HG03139 (cell line): Measurements from ENCODE around the gene TARS2.

ENCODE experiments used
- ATAC-seq: cut with Tn5 transposase; IDR thresholded peaks from one replicate; pipeline ENCODE4 v1.9.1; 2021; ENCODE audit not compliant: unreplicated experiment

TARS2 gene

DNA sequence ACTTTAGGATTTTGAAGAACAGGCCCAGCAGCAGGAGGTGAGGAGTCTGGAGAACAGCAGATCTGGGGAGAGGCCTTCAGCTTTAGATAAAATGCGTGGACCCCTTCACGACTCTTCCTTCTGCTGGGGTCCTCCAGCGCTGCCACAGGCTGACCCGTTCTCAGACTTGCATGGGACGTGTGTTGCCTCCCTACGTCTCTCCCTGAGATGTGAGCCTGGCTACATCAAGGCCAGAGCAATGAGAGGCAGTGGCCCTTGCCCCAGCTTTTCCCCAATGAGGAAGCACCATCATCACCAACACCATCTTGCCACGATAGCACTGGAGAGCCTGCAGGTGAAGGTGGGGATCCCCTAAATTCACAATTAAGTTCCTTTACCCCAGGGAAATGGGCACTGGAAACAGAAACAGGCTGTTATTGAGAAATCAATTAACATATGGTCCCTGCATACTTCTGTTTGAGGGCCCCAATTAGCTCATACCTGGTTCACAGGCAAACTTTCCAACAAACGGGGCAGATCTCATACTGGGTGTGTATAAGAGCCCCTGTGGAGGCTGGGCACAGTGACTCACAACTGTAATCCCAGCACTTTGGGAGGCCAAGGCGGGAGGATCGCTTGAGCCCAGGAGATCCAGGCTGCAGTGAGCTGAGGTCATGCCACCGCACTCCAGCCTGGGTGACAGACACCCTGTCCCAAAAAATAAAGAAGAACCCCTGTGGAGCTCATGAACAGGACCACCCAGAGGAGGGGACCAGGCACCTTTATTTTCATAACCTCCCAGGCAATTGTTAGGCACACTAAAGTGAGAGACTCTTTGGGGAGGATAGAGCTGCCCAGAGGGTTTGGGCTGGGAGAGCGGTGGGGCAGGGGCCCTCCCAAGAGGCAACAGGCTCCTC is 49.9 kb downstream of the TARS2 start:
- ATAC-seq, result no peak

DNA sequence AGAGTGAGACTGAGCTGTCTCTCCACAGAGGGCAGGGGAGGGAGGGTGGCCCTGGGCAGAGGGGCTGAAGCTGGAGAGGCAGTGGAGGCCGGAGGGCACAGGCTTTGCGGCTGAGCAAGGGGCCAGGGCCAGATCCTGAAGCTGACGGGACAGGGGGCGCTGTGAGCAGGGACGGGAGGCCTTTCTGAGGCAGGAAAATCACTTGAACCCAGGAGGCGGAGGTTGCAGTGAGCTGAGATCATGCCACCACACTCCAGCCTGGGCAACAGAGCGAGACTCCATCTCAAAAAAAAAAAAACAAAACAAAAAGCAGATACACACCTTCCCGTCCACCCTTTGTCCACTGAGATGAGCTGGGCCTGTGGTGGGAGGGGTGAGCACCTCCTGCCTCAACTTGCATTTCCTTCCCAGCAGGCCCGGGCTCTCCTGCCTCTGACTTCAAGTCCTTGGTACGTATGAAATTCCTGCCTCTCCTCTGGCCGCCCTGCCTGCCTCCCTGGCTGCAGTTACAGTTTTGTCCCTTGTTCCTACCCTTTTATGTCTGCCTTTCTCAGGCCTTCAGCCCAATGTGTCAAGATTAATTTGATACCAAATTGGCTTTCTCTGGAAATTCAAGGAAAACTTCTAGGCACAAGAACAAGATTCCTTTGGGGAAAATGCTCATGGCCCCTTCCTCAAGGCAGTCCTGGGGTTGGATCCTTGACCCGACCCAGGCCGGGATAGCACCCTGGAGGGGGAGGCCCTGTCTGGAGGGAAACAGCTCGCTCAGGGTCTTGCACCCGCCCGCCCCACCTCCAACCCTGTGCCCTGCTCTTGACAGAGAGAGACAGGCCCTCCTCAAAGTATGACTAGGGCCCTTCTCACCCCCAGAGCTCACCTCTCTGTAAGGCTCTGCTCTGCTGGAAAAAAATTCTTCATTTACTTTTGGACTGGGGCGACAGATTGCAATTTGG is 50.8 kb downstream of the TARS2 start:
- ATAC-seq, result no peak

DNA sequence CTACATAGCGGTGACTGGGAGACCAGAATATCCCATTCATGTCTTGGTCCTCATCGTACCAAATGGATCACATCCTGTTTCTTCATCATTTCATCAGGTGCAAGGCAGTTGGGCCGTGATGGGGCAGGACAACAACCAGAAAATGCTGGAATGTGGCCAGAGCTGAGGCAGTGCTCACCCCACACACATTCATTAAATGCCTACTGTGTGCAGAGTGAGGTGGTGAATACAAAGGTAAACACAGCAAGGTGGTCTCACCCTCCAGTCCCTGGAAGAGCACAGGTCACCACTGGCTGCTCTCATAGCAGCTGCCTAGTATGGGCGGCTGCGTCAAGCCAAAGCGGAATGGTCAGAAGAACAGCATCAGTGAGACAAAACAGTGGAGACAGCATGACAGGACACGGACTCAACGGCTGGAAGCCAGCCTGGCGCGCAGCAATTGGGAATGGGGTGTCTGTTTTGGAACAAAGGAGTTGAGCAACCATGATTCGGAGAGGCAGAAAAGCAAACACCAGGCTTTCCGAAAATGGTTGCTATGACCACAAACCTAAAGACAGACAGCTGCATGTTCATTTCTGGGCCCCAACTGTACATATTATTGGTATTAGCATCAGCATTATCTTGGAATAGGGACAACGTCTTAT is 56.4 kb downstream of the TARS2 start:
- ATAC-seq, result no peak

DNA sequence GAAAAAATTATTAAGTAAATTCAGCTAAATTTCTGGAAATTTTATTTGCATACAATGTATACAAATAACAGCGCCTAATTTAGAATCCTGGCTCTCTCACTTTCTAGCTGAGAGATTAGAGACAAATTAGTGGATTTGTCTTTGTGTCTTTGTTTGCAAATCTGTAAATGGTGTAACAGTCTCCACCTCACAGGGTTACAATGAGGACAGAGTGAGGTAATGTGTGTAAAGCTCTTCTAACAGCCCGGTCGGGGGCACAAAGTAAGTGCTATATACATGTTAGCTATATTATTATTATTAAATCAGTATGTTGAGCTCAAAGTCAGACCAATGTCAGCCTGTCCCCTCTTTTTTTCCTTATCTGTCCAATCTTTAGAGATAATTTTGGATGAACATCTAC is 57.0 kb downstream of the TARS2 start:
- no peak for ATAC-seq

DNA sequence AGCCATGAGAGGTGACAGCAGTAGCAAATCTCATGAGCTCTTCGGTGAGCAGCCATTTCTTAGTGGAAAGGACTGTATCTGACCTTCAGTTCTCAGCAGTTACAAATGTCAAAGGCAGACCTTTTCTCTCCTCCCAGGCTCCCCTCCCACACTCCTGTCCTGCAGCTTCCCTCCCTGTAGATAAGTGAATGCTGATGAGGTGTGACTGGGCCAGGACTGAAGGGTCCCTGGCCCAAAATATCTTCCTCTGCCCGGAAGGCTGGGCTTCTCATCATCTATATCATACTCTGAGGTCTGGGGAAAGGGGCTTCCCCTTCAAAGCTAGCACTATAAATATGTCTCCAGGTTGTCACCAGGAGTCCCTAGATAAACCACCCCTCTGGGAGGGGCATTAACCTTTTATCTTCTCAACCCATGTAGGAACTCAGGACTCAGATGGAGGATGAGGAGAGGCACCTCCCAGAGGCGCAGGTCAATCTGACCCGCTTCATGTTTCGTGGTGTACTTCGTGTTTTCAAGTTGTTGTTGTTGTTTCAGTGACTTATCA is 58.3 kb downstream of the TARS2 start:
- ATAC-seq, result no peak

DNA sequence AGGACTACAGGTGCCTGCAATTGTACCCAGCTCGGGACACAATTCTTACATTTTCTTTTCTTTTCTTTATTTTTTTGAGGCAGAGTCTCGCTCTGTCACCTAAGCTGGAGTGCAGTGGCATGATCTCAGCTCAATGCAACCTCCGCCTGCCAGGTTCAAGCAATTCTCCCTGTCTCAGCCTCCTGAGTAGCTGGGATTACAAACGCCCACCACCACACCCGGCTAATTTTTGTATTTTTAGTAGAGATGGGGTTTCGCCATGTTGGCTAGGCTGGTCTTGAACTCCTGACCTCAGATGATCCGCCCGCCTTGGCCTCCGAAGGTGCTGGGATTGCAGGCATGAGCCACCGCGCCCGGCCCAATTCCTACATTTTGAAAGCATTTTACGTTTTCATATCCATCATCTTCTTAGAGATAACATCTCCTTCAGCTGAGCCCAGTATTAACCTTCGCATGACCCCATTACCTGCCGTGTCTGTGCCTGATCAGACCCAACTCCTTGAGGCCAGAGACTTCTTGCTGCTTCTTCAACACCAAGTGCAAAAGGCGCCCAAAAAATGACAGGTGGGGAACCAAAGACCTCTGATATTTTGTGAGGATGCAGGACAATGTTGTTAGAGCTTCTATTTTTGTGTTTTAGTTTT is 59.2 kb downstream of the TARS2 start:
- ATAC-seq, result no peak

DNA sequence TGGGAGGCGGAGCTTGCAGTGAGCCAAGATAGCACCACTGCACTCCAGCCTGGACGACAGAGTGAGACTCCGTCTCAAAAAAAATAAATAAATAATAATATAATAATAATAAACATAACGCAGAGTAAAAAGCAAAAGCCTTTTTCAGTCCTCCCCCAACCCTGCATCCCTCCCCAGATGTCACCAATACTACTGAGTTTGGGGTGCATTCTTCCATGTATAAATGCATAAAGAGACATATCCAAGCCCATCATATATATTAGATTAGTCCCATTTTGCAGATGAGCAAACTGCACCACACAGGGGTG is 61.1 kb downstream of the TARS2 start:
- no peak for ATAC-seq

DNA sequence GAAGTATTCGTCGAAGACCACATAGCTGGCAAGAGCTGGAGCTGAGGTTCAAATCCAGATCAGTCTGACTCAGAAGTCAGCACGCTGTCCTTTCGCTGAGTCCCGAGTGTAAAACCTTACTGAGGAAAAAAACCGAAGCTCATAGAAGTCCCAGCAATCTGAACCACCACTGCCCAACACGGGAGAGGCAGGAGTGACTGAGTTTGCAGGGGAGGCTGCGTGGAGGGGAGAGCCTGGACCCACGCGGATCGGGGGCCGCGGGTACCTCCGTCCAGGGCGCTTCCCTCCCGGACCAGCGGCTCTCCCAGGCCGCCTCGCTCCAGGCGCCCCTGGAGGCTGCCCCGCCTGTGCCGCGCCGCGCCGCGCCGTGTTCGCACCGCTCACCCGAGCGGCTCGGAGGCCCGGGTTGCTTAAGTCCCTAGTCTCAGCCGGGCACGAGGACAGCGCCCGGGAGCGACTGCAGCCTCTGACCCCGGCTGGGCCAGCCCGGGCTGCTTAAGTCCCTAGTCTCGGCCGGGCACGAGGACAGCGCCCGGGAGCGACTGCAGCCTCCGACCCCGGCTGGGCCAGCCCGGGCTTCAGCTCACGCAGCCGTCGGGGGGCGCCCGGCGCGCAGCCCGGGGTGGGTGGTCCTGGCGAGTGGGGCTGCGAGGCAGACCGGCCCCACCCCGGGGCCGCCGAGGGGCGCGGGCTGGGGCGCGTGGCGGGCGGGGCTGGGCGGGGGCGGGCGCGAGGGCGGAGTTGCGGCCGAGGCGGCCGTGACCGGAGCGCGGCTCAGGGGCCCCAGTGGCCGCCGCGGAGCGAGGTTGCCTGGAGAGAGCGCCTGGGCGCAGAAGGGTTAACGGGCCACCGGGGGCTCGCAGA is 61.6 kb downstream of the TARS2 start, which contains the start of gene ADAMTSL4:
Gene ADAMTSL4, plus strand, starts transcription at position 777 of the 864 bp plus-strand sequence. CDS start 2,881 bp downstream, outside the sequence.
- ATAC-seq, result no peak

DNA sequence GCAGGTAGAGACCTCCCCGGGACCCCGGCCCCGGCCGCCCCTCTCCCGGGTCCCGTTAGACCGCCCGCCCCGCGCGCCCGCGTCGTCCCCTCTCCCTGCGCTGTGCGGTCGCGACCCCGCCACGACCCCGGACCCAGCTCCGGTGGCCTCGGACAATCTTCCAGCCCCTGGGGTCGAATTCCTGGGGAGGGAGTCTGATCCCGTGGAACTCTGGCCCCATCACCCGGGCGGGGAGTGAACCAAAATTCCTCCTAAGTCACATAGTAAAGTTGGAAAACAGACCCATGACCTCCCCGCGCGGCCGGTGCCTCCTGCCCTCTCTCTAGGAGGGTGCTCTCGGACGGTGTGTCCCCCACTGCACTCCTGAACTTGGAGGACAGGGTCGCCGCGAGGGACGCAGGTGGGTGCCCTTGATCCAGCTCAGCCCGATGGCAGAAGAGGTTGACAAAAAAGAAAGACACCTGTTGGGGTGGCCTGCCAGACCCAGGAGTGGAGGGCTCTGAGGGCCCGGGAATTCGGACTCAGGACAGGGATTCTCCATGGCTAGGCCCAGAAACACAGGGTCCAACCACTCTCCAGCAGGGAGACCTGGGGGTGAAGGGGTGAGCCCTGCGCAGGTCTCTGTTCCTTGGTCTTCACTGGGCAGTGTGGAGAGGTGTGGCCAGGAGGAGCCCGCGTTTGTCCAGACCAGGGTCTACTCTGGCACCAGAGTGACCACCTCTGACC is 62.4 kb downstream of the TARS2 start:
- no peak for ATAC-seq

DNA sequence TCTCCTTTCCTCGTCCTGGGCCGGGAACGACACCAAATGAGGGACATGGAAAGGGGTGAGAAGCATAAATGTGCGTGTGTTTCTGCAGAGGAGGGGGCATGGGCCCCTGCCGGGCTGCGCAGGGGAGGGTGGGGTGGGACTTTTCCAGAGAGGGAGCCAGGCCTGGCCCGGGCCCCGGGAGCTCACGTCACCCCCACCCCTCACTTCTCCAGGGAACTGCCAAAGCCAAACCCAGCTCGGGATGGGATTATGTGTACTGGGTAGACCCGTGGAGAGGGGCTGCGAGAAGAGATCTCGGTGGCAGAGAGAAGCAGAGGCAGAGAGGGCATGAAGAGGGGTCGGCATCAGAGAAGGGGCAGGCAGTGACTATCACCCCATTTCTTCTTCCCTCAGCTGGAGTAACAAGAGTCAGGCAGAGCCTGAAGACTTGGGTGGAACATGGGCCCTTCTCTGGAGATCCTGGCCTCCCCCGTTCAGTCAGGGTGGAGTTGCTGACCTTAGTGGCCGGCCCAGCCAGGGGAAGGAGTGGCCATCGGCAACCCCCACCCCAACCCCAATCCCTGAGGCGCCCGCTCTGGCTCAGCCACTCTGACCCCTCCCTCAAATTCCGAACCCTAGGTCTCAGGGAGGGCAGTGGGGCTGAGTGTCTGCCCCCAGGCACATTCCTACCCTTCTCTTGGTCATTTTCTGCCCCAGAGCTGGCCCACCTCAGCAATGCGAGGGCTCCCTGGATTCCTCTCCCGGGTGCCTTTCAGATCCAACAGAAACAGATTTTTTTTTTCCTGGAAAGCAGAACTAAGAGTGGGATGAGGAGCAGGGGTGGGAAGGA is 63.2 kb downstream of the TARS2 start:
- no peak for ATAC-seq

DNA sequence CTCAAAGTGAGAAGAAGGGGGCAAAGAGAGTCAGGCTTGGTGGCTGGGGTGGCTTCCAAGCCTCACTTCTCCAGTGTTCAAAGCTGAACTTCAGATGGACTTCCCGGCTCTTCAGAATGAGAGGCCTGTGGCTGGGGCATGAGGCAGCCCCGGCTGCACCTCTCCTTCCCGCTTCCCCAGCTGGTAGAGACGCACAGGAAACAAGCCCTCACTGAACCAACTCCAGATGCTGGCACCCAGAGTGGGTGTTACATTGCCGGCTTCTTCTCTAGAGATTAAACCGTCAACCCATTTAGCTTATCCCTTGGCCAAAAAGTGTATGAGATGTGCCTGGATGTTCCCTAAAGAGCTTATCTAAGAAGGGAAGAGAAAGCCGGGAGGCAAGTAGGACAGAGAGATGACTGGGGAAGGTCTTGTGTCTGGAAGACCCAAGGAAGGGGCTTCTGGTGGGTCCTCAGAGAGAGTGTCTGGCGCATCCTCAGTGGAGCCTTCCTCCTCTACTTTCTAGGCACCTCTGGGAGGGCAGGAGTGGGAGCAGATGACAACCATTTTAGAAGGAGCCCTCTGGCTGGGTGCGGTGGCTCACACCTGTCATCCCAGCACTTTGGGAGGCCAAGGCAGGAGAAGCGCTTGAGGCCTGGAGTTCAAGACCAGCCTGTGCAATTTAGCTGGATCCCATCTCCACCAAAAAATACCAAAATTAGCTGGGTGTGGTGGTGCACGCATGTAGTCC is 64.0 kb downstream of the TARS2 start:
- ATAC-seq, result no peak

DNA sequence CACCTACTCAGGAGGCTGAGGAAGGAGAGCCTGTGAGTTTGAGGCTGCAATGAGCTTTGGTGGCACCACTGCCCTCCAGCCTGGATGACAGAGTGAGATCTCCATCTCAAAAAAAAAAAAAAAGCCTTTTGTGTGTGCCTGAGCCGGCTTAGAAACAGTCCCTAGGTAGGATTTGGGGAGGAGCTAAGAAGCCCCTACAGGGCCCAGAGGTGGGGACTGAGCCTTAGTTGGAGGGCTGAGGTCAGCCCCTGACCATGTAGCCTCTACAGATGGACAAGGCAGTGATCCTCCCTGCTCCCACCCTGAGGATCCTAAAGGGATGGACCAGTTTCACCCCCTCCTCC is 64.5 kb downstream of the TARS2 start:
- ATAC-seq, result no peak

DNA sequence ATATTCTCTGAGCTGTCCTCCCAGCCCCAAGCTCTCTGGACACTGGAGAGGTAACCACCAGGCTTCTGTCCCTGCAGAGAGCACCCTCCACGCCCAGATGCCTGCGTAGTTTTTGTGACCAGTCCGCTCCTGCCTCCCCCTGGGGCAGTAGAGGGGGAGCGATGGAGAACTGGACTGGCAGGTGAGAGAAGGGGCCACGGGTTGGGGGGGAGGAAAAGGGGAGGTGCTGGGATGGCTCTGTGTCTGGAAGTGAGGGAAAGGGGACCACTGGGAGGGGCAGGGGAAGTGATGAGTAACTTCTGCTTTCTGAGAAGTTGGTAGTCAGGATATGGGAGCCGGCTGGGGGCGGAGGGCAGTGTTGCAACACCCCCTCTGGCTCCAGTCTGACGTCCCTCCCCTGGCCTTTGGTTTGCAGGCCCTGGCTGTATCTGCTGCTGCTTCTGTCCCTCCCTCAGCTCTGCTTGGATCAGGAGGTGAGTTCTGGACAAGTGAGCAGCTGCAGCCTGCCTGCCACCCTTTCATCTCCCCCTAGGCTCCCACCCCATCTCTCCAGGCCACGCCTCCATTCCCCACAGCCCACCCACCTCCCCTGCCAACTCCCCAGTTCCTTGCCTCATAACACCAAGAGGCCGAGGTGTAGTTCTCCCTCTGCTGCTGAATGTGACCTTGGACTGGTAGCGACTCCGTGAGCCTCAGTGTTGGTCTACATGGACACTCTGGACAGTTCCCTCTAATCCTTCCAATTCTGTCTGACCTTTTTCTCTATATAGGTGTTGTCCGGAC is 65.1 kb downstream of the TARS2 start:
- no peak for ATAC-seq

DNA sequence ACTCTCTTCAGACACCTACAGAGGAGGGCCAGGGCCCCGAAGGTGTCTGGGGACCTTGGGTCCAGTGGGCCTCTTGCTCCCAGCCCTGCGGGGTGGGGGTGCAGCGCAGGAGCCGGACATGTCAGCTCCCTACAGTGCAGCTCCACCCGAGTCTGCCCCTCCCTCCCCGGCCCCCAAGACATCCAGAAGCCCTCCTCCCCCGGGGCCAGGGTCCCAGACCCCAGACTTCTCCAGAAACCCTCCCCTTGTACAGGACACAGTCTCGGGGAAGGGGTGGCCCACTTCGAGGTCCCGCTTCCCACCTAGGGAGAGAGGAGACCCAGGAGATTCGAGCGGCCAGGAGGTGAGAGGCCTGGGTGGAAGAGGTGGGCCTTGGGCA is 65.7 kb downstream of the TARS2 start:
- no peak for ATAC-seq

DNA sequence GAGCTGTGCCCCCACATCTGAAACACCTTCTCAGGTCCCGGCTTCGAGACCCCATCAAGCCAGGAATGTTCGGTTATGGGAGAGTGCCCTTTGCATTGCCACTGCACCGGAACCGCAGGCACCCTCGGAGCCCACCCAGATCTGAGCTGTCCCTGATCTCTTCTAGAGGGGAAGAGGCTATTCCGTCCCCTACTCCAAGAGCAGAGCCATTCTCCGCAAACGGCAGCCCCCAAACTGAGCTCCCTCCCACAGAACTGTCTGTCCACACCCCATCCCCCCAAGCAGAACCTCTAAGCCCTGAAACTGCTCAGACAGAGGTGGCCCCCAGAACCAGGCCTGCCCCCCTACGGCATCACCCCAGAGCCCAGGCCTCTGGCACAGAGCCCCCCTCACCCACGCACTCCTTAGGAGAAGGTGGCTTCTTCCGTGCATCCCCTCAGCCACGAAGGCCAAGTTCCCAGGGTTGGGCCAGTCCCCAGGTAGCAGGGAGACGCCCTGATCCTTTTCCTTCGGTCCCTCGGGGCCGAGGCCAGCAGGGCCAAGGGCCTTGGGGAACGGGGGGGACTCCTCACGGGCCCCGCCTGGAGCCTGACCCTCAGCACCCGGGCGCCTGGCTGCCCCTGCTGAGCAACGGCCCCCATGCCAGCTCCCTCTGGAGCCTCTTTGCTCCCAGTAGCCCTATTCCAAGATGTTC is 66.3 kb downstream of the TARS2 start:
- ATAC-seq, result no peak

DNA sequence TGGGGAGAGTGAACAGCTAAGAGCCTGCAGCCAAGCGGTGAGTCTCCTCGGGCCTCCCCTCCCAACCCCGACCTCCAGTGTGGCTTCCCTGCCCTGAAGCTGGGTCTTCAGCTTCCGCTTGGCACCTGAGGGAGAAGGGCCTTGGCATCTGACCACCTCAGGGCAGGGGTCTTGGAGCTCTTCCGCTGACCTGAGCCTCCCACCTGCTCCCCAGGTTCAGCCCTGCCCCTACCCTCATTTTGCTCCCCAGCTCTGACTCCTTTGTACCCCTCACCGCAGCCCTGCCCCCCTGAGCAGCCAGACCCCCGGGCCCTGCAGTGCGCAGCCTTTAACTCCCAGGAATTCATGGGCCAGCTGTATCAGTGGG is 66.8 kb downstream of the TARS2 start:
- ATAC-seq, result no peak
